Posterior cingulate gyrus (tissue), 11 donors: Measurements from ENCODE around the gene BCL2L13.

ENCODE experiments used
- DNase-seq, 10 donors: peaks; one replicate each; pipeline versions ENCODE4 v3.0.0 to v3.0.0-alpha.2; 2020 to 2021; ENCODE audit warnings: mixed read lengths in 3 of 10
- intact Hi-C: fragments of 100-400 bp; cut with DNase I; formaldehyde crosslinking; loops from one replicate; pipeline ENCODE4 v1.15.1; 2023

BCL2L13 gene

DNA sequence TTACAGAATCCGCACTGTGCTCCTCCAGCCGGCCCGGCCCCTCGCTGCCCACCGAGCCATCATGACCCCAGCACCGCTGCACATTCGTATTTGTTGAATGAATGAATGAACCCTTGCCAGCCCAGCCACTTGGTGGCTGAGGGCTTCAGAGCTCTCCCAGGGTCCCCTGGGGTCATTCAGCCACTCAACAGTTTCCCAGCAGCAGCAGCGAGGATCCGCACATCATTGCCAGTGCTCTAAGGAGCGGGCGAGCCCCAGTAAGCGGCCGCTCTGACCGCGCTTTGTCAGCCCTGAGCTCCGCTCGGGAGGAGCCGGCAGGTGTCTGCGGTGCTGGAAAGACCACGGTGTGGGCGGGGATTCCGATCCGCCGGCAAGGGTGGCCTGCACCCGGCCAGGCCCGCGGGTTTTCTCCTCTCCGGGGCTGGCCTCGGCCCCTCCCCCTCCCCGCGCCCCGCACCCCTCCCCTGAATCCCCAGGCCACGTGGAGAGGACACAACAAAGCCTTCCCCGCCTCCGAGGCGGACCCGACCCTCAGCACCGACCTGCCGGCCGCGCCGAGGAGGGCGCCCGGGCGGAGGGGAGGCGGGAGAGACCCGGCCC, 135.1 kb downstream of the BCL2L13 start:
- peak in 5 of 10 donors; percentile 41 to 94 (median 83) for DNase-seq
- intact Hi-C loops: no loop called here

GRCh38 chr22:17774206-17774925, 135.8 kb downstream of the BCL2L13 start, which contains the start of gene BID:
TSS of gene BID (minus strand) at chr22:17774469. CDS start at chr22:17750116, 24,353 bp downstream.
- intact Hi-C loops: no loop called here
- peak in 1 of 10 donors; percentile 31 for DNase-seq

DNA sequence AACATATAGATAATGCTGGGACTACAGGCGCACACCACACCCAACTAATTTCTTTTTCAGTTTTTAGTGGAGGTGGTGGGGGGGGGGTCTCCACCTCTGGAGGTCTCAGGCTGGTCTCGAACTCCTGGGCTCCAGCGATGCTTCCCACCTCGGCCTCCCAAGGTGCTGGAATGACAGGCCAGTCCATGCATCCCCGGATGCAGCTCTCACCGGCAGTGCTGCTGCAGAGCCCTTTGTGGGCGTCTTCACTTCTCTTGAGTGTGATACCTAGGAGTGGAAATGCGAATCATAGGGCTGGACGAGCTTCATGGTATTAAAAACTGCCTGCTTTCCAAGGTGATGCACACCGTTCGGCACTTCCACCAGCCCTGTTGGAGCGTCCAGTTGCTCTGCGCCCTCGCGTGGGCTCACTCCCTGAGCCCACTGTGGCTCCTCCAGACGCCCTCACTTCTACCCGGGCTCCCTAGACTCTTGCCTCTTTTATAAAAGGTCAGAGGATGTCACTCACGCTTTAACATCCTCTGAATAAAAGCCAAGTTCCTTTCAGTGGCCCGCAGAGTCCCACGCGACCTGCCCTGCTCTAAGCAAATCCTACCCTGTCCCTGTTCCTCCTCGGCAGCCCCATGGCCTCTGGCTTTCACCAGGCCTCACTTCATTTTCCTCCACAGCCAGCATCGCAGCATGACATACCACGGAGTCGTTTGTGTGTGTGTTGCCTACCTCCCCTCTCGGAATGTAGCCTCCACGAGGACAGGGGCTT, 136.5 kb downstream of the BCL2L13 start:
- no peak for DNase-seq

GRCh38 chr22:17775781-17776465, 137.4 kb downstream of the BCL2L13 start:
- DNase-seq: no peak
- intact Hi-C loops: no loop called here

More for the DNA sequence above, 136.5 kb downstream of the BCL2L13 start:
- intact Hi-C loops: no loop called here

GRCh38 chr22:17777005-17777716, 138.6 kb downstream of the BCL2L13 start:
- DNase-seq: no peak
- intact Hi-C loops: no loop called here

GRCh38 chr22:17777717-17778044, 139.1 kb downstream of the BCL2L13 start:
- DNase-seq: no peak
- intact Hi-C loops: no loop called here

GRCh38 chr22:17778412-17778976, 139.9 kb downstream of the BCL2L13 start:
- DNase-seq: peak in 2 of 10 donors; percentile 10 to 73
- intact Hi-C loops: no loop called here

DNA sequence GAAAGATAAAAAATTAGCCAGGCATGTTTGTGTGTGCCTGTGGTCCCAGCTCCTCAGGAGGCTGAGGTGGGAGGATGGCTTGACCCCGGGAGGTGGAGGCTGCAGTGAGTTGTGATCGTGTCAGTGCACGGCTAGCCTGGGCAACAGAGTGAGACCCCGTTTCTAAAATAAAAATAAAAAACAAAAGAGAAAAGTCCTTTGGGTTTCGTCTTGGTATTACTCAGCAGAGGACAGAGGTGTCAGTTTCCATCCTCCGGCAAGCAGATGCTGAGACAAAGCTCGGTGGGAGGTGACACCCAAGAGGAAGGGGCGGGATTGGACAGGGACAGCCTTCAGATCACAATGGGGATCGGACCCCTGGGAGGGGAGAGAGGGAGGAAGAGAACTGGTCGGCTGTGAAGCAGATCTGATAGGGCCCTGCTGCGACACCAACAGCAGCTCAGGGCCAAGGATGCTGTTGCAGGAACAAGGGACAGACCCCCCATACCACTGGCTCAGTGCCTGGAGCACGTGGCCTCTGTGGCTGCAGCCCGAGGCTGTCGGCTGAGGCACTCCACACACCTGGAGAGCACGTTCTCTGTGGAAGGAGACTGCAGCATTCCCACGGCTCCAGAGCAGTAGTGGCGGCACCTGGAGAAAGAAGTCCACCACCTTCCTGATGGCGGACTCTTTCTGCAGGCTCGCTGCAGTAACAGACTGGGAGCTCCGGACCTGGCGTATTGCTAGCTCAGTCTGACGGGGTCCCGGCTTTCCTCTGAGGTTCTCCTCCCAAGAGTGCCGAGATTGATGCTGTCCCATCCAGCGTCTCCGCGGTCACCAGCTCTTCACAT, 140.9 kb downstream of the BCL2L13 start:
- peak in 2 of 10 donors; percentile 12 to 51 for DNase-seq
- intact Hi-C loops: no loop called here

DNA sequence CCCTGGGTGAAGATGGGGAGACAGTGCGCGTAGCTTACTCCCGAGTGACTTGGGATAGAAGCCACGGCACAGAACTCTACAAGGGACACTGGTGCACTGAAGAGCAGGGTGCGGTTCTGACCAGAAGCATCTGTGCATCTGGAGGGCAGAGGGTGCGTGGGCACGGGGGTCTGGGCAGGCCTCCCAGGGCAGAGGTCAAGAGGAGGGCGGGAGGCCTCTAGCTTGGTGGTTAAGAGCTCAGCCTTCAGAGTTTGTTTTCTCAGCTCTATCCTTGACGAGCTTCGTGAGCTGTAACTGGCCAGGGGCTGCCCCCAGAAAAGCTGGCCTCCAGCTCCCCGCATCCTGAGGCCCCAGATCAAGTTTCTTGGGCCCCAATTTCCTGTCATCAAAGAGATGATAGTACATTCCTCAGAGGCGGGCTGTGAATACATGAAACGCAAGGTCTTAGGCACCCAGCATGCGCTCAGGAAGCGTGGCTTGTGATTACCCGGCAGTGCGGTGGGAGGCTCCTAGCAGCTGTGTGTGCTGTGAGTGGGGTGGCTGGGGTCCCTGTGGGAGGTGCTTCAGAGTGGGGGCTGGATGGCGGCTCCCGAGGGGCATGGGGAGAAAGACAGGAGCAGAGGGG, 141.7 kb downstream of the BCL2L13 start:
- intact Hi-C loops: no loop called here

More for the DNA sequence above, 141.7 kb downstream of the BCL2L13 start:
- DNase-seq: peak in 1 of 10 donors; percentile 20
